D721Med (cell line): Measurements from ENCODE around the gene HOXD11.

Source experiments
- DNase-seq: peaks from one replicate; pipeline ENCODE4 v3.0.0; 2011; ENCODE audit warnings: low spot score; ENCODE audit not compliant: insufficient read length
- FAIRE-seq: peaks from 2 replicates; lab custom pipeline; 2011; peaks lifted over from hg19 to GRCh38; lab: Jason Lieb, UNC
- TF ChIP-seq, protein P1 (sequence below): IDR thresholded peaks from 2 replicates; pipeline ENCODE4 v1.5.1; 2012; ENCODE audit warnings: mild to moderate bottlenecking, control low read depth; ENCODE audit not compliant: insufficient read depth; ENCODE audit errors: missing control alignments

Gene HOXD11

DNA sequence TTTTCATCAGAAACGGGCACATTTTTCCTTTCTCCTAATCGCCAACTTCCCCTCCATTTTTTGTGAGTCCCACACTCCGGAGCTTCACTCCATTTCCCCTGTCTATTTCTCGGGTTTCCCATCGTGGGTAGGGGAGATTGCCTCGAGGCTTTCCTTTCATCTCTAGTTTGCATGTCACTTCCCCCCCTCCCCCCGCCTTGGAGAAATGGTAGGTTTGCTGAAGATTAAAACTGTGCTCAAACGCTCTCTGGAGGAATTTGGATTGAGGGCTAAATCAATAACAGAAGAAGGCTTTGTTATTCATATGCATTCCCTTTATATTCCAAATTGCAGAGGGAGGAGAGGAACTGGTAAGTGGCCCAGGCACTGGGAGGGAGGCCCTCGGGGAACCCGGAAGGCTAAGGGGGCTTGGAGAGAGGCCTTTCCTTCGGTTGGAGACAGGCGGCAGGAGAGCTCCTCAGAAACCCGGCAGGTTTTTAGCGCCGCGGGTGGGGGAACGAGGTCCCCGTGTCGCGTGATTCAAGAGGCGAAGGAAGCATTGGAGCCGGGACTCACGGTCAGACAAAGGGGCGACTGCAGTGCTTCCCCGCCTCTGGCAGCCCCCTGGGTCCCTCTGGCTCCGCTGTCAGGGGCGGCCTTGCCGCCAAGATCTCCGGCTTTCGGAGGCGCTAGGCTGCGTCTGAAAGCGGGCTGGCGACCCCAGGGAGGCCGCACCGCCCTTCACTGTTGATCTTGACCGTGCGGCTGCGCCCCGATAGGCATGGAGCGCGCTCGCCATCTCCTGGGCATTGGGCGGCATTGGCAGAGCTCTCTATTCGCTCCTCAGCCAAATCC, 9.9 kb upstream of the HOXD11 start:
- TF ChIP-seq, protein P1, sequence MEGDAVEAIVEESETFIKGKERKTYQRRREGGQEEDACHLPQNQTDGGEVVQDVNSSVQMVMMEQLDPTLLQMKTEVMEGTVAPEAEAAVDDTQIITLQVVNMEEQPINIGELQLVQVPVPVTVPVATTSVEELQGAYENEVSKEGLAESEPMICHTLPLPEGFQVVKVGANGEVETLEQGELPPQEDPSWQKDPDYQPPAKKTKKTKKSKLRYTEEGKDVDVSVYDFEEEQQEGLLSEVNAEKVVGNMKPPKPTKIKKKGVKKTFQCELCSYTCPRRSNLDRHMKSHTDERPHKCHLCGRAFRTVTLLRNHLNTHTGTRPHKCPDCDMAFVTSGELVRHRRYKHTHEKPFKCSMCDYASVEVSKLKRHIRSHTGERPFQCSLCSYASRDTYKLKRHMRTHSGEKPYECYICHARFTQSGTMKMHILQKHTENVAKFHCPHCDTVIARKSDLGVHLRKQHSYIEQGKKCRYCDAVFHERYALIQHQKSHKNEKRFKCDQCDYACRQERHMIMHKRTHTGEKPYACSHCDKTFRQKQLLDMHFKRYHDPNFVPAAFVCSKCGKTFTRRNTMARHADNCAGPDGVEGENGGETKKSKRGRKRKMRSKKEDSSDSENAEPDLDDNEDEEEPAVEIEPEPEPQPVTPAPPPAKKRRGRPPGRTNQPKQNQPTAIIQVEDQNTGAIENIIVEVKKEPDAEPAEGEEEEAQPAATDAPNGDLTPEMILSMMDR: peak; percentile 81
- DNase-seq (peak; percentile 68), FAIRE-seq (no peak)

DNA sequence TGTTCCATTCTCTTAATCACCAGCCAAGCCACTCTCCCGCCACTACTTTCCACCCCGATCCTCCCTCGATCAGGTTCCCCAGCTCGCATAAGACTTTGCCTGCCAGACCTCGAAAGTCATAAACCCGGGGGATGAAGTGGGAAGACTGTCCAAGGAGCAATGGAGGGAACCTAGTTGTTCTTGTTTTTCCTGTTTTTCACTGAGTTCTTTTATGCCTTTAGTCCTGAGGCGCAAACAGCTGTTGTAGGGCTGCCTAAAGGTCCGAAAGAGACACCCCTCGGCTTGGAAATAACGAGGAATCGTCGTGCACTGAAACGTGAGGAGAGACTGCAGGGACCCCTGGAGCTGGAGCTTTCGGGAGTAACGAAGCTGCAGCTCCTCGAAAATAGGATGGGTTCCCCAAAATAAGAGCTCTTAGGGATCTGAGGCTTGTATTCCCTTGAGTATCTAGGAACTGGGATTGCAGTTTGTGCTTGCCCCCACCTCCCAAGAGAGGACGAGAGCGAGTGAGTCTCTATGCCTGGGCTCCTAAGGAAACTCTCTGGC, 9.2 kb upstream of the HOXD11 start:
- FAIRE-seq (no peak), DNase-seq (no peak)
- TF ChIP-seq, protein P1: no peak

DNA sequence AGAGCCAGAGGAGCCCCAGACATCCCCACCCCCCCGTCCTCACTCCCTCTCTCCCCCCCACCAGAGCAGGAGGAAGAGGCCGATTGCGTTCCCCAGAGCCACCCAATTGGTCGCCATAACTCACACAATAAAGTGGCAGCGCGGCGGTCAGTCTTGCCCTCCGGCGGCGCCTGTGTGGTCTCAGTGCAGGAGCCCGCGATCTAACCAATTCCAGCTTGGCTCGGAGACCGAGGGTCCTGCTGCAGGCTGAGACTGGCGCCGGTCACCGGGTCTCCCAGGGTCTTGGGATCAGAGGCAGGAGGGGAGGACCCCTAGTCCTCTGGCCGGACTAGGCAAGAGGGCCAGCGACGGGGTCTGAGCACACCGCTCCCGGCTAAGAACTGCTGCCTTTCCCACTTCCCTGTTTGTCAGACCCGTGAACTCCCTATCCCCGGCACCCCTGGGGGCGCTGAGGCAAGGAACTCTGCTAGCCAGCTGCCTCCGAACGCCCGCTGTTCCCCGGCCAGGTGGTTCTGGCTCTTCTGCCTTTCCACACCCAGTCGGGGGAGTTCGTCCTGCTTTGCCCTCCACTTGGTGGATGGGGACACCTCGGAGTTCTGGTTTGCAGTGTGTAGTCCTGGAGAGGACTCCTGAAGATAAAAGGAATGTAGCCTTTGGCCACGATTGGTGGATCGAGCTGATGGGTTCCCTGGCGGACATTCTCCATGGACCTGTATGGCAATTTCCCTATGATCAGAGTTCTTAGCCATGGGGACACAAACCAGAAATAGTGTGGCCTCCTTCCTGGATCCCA, 8.5 kb upstream of the HOXD11 start:
- TF ChIP-seq, protein P1: no peak
- FAIRE-seq (no peak), DNase-seq (no peak)

GRCh38 chr2:176099159-176099727, 7.8 kb upstream of the HOXD11 start:
- TF ChIP-seq, protein P1: no peak
- DNase-seq (no peak), FAIRE-seq (no peak)

DNA sequence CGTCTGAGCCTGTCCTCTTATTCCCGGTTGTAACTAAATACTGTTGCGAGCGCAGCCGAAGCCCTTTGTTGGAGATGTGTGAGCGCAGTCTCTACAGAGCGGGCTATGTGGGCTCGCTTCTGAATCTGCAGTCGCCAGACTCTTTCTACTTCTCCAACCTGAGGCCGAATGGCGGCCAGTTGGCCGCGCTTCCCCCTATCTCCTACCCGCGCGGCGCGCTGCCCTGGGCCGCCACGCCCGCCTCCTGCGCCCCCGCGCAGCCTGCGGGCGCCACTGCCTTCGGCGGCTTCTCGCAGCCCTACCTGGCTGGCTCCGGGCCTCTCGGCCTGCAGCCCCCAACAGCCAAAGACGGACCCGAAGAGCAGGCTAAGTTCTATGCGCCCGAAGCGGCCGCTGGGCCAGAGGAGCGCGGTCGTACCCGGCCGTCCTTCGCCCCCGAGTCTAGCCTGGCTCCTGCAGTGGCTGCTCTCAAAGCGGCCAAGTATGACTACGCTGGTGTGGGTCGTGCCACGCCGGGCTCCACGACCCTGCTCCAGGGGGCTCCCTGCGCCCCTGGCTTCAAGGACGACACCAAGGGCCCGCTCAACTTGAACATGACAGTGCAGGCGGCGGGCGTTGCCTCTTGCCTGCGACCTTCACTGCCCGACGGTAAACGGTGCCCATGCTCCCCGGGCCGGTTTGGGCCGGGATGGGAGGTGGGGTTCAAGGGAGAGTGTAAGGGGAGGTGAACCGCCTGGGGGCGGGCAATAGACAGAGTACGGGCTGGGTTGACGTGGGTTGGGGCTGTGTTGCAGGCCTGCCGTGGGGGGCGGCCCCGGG, 7.1 kb upstream of the HOXD11 start, which contains the start of gene HOXD12:
Gene HOXD12 (plus strand): TSS at position 68 of the 819 bp plus-strand sequence. CDS start 7 bp downstream, at position 75.
- TF ChIP-seq, protein P1: no peak
- no peak for DNase-seq
- no peak for FAIRE-seq

DNA sequence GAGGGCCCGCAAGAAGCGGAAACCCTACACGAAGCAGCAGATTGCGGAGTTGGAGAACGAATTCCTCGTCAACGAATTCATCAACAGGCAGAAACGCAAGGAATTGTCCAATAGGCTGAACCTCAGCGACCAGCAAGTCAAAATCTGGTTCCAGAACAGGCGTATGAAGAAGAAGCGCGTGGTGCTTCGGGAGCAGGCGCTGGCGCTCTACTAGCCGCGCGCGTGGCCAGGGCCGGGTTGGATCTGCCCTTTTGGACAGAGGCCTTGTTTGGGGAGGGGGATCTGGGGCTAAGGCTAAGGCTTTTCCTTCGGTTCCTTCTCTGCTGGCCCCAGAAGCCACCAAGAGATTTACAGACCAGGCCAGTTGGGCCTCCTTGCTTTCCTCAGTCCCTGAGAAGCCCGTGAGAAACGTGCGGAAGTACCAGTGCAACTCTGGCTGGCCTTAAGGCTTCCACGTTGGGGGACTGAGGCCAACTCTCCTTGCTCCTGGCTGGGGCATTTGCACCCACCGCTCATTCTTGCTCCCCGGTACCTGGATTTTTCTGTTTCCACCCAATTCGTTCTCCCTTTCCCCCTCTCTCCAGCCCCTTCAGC, 6.4 kb upstream of the HOXD11 start:
- FAIRE-seq: no peak
- DNase-seq: no peak
- TF ChIP-seq, protein P1: no peak
